ENCODE data around the gene PHACTR1.

The PHACTR1 gene

GRCh38 chr6:12958052-12958706 is 241.6 kb downstream of the PHACTR1 start:
- no peak for DNase-seq

- no peak for DNase-seq
Observed at GRCh38 chr6:12961761-12962160, 245.2 kb downstream of the PHACTR1 start.

- no peak for DNase-seq
Observed at GRCh38 chr6:12962529-12962928, 246.0 kb downstream of the PHACTR1 start.

- DNase-seq: no peak
Observed at GRCh38 chr6:12962987-12963386, 246.4 kb downstream of the PHACTR1 start.

- no peak for DNase-seq
Observed at GRCh38 chr6:12963567-12963966, 247.0 kb downstream of the PHACTR1 start.

- DNase-seq: no peak
Observed at GRCh38 chr6:12967686-12968085, 251.1 kb downstream of the PHACTR1 start.

GRCh38 chr6:12968290-12968689 is 251.7 kb downstream of the PHACTR1 start:
- no peak for DNase-seq

GRCh38 chr6:12968839-12969558 is 252.4 kb downstream of the PHACTR1 start:
- no peak for DNase-seq

GRCh38 chr6:12969966-12970365 is 253.4 kb downstream of the PHACTR1 start:
- no peak for DNase-seq

- no peak for DNase-seq
Observed at GRCh38 chr6:12973386-12973785, 256.8 kb downstream of the PHACTR1 start.

- no peak for DNase-seq
Observed at GRCh38 chr6:12974551-12974950, 258.0 kb downstream of the PHACTR1 start.

- no peak for DNase-seq
Observed at GRCh38 chr6:12976366-12976765, 259.8 kb downstream of the PHACTR1 start.

- no peak for DNase-seq
Observed at GRCh38 chr6:12977206-12977605, 260.6 kb downstream of the PHACTR1 start.

- no peak for DNase-seq
Observed at GRCh38 chr6:12977806-12978205, 261.2 kb downstream of the PHACTR1 start.

- DNase-seq: no peak
Observed at GRCh38 chr6:12980741-12981140, 264.2 kb downstream of the PHACTR1 start.

GRCh38 chr6:12984776-12985175 is 268.2 kb downstream of the PHACTR1 start:
- DNase-seq: no peak

- no peak for DNase-seq
Observed at GRCh38 chr6:12987783-12988182, 271.2 kb downstream of the PHACTR1 start.

GRCh38 chr6:12990162-12990561 is 273.6 kb downstream of the PHACTR1 start:
- DNase-seq: no peak

- no peak for DNase-seq
Observed at GRCh38 chr6:12991435-12991834, 274.9 kb downstream of the PHACTR1 start.

- DNase-seq: no peak
Observed at GRCh38 chr6:12992770-12993169, 276.2 kb downstream of the PHACTR1 start.

GRCh38 chr6:12993283-12993898 is 276.8 kb downstream of the PHACTR1 start:
- DNase-seq: no peak

- no peak for DNase-seq
Observed at GRCh38 chr6:12995419-12995818, 278.9 kb downstream of the PHACTR1 start.

GRCh38 chr6:13000537-13000936 is 284.0 kb downstream of the PHACTR1 start:
- no peak for DNase-seq

- no peak for DNase-seq
Observed at GRCh38 chr6:13001927-13002326, 285.4 kb downstream of the PHACTR1 start.

All from activated CD4-positive, alpha-beta T cell treated with anti-CD3 and anti-CD28 coated beads for 1 hour (primary cell).